ENCODE results near the gene GNB1L.

DNA sequence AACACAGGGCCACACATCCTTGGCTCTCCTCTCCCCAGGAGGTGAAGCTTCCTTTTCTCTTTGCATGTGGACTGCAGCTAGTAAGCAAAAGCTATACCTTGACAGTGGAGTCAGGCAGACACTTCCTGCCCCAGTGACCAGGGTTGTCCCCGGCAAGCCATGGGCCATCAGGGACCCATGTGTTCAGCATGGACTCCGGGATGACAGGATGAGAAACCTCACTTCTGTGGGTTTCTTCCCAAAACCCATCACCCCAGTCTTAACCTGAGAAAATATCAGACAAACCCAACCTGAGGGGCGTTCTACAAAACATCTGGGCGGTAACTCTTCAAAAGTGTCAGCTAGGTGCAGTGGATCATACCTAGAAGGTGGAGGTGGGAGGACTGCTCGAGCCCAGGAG is 40.2 kb downstream of the GNB1L start:
- TF ChIP-seq, protein P1, sequence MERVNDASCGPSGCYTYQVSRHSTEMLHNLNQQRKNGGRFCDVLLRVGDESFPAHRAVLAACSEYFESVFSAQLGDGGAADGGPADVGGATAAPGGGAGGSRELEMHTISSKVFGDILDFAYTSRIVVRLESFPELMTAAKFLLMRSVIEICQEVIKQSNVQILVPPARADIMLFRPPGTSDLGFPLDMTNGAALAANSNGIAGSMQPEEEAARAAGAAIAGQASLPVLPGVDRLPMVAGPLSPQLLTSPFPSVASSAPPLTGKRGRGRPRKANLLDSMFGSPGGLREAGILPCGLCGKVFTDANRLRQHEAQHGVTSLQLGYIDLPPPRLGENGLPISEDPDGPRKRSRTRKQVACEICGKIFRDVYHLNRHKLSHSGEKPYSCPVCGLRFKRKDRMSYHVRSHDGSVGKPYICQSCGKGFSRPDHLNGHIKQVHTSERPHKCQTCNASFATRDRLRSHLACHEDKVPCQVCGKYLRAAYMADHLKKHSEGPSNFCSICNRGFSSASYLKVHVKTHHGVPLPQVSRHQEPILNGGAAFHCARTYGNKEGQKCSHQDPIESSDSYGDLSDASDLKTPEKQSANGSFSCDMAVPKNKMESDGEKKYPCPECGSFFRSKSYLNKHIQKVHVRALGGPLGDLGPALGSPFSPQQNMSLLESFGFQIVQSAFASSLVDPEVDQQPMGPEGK (CRISPR knock-in tag; IDR thresholded peaks at IDR 0.05), result no peak
- TF ChIP-seq ZBTB8A (CRISPR knock-in tag; IDR thresholded peaks at IDR 0.05; ENCODE audit: borderline replicate concordance, low read depth) (no peak), MXI1 (IDR thresholded peaks at IDR 0.05; ENCODE audit: borderline replicate concordance, low read depth, low read length) (no peak), RAD21 (CRISPR knock-in tag; IDR thresholded peaks at IDR 0.05) (no peak), KAT7 (CRISPR knock-in tag; IDR thresholded peaks at IDR 0.05; ENCODE audit: borderline replicate concordance) (no peak), HMGA1 (CRISPR knock-in tag; conservative IDR thresholded peaks at IDR 0.05) (no peak), MEIS1 (CRISPR knock-in tag; IDR thresholded peaks at IDR 0.05; ENCODE audit: borderline replicate concordance) (no peak), SMAD1 (CRISPR knock-in tag; IDR thresholded peaks at IDR 0.05; ENCODE audit: borderline replicate concordance, low read depth) (no peak)
- TF ChIP-seq, protein P2, sequence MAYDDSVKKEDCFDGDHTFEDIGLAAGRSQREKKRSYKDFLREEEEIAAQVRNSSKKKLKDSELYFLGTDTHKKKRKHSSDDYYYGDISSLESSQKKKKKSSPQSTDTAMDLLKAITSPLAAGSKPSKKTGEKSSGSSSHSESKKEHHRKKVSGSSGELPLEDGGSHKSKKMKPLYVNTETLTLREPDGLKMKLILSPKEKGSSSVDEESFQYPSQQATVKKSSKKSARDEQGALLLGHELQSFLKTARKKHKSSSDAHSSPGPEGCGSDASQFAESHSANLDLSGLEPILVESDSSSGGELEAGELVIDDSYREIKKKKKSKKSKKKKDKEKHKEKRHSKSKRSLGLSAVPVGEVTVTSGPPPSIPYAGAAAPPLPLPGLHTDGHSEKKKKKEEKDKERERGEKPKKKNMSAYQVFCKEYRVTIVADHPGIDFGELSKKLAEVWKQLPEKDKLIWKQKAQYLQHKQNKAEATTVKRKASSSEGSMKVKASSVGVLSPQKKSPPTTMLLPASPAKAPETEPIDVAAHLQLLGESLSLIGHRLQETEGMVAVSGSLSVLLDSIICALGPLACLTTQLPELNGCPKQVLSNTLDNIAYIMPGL (CRISPR knock-in tag; IDR thresholded peaks at IDR 0.05; ENCODE audit: borderline replicate concordance in 1 of 2, low read depth in 1 of 2), result no peak

Measured in HepG2 (cell line).